WTC11 (cell line): Measurements from ENCODE around the gene MUC3A. TPM values are rescaled to one million over a fixed set of nuclear protein-coding genes. Genes with fewer than 3 reads are reported as not detected.
"Not testable (repeated sequence)": the region's sequence is repeated elsewhere in the genome, so short reads cannot be mapped to it uniquely, and the experiment has no call there.

Experiments
- ATAC-seq: fragments of 200-7000 bp; cut with Tn5 transposase; 2 replicates; pipeline ENCODE4 v1.10.0; 2021; ENCODE audit warnings: mild to moderate bottlenecking, moderate library complexity
- CTCF ChIA-PET: fragments of 300-600 bp; sonication (Branson Sonifier 250); formaldehyde crosslinking; loops from one replicate; lab custom pipeline; 2021; ENCODE audit warnings: antibody characterized with exemption; lab: Charles Lee
- POLR2A ChIA-PET: fragments of 350-600 bp; sonication (Branson Sonifier 250); formaldehyde crosslinking; loops from one replicate; lab custom pipeline; 2021; ENCODE audit warnings: antibody characterized with exemption; lab: Charles Lee
- DNase-seq: peaks from one replicate; pipeline ENCODE4 v3.0.0; 2021; ENCODE audit warnings: low spot score
- H3K27ac Mint-ChIP-seq: 2 replicates; pipeline ENCODE4 v1.8.0; 2021; ENCODE audit warnings: mixed read lengths
- H3K27me3 Mint-ChIP-seq: 2 replicates; pipeline ENCODE4 v1.8.0; 2021; ENCODE audit warnings: low read depth, mild to moderate bottlenecking, moderate library complexity, mixed read lengths
- H3K36me3 Mint-ChIP-seq: 2 replicates; pipeline ENCODE4 v1.8.0; 2021; ENCODE audit warnings: mixed read lengths
- H3K4me1 Mint-ChIP-seq: 2 replicates; pipeline ENCODE4 v1.8.0; 2022; ENCODE audit warnings: mixed read lengths
- H3K4me3 Mint-ChIP-seq: 2 replicates; pipeline ENCODE4 v1.8.0; 2021; ENCODE audit warnings: mild to moderate bottlenecking, moderate library complexity, mixed read lengths
- H3K9me3 Mint-ChIP-seq: 2 replicates; pipeline ENCODE4 v1.8.0; 2021; ENCODE audit warnings: mixed read lengths
- ERG ChIP-seq: fragments of 250-450 bp; sonication (Bioruptor Pico); IDR thresholded peaks from 2 replicates; pipeline ENCODE4 v1.8.0; 2021; ENCODE audit warnings: mild to moderate bottlenecking
- NR1H2 ChIP-seq: sonication (generic); formaldehyde crosslinking; IDR thresholded peaks from 2 replicates; pipeline ENCODE4 v1.9.0; 2021; ENCODE audit warnings: mild to moderate bottlenecking, moderate library complexity, missing genetic modification reagents
- TEAD4 ChIP-seq: sonication (generic); formaldehyde crosslinking; IDR thresholded peaks from 2 replicates; pipeline ENCODE4 v1.8.0; 2022; ENCODE audit warnings: mild to moderate bottlenecking, missing genetic modification reagents
- total RNA-seq: library from RNA; stranded (reverse); gene quantifications from 3 replicates; pipeline ENCODE4 v1.2.3, GENCODE V29; 2021

MUC3A gene
- total RNA-seq, 1 experiment from 2014 or later = 50.6 TPM

DNA sequence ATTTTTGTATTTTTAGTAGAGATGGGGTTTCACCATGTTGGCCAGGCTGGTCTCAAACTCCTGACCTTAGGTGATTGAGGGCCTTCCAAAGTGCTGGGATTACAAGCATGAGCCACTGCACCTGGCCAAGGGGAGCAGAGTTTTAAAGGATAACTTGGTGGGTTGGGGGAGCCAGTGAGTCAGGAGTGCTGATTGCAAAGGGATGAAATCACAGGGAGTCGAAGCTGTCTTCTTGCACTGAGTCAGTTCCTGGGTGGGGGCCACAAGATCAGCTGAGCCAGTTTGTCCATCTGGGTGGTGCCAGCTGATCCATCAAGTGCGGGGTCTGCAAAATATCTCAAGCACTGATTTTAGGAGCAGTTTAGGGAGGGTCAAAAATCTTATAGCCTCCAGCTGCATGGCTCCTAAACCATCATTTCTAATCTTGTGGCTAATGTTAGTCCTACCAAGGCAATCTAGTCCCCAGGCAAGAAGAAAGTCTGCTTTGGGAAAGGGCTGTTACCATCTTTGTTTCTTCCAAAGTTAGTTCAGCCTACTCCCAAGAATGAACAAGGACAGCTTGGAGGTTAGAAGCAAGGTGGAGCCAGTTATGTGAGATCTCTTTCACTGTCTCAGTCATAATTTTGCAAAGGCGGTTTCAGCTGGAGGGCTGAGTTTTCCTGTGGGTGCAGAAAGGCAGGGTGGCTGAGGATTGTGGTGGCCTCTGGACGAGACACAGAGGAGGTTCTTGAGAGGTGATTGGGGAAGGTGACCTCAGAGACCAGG is 35.9 kb downstream of the MUC3A start:
- DNase-seq, H3K4me3 Mint-ChIP-seq, H3K27ac Mint-ChIP-seq, H3K36me3 Mint-ChIP-seq, POLR2A ChIA-PET, H3K9me3 Mint-ChIP-seq, H3K27me3 Mint-ChIP-seq, H3K4me1 Mint-ChIP-seq, ATAC-seq: not testable (repeated sequence)
- CTCF ChIA-PET = interaction anchor here (2.6 kb wide), 1 partner anchor 19 kb away, joined by 11 read pairs; no protein-coding TSS in a partner anchor

DNA sequence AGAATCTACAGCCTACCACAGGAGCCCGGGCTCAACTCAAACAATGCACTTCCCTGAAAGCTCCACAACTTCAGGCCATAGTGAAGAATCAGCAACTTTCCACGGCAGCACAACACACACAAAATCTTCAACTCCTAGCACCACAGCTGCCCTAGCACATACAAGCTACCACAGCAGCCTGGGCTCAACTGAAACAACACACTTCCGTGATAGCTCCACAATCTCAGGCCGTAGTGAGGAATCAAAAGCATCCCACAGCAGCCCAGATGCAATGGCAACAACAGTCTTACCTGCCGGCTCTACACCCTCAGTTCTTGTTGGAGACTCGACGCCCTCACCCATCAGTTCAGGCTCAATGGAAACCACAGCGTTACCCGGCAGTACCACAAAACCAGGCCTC is 42.3 kb downstream of the MUC3A start:
- no peaks in the 10 kb centered on the region for H3K4me1 Mint-ChIP-seq
- CTCF ChIA-PET = interaction anchor here (0.8 to 1.7 kb wide), 2 partner anchors 26 to 86 kb away, joined by 4 to 6 read pairs; no protein-coding TSS in a partner anchor
- H3K9me3 Mint-ChIP-seq = peaks cover 5% of the 10 kb centered on the region
- no peaks in the 10 kb centered on the region for H3K27me3 Mint-ChIP-seq
- no peak overlapping the region for H3K27ac Mint-ChIP-seq
- DNase-seq (no peak), ATAC-seq (no peak)
- H3K36me3 Mint-ChIP-seq = no peaks in the 10 kb centered on the region
- no peak for TF ChIP-seq NR1H2 (CRISPR knock-in tag)
- no peak for TF ChIP-seq ERG
- TF ChIP-seq TEAD4 (CRISPR knock-in tag) = no peak
- POLR2A ChIA-PET = no interaction called here
- H3K4me3 Mint-ChIP-seq = no peak overlapping the region

GRCh38 chr7:100992280-100992679 is 42.9 kb downstream of the MUC3A start:
- POLR2A ChIA-PET = interaction anchor here (0.6 kb wide), 1 partner anchor 30 kb away, joined by 6 read pairs; no protein-coding TSS in a partner anchor
- DNase-seq, H3K27ac Mint-ChIP-seq, ATAC-seq, H3K4me1 Mint-ChIP-seq, H3K36me3 Mint-ChIP-seq, H3K27me3 Mint-ChIP-seq, H3K9me3 Mint-ChIP-seq, H3K4me3 Mint-ChIP-seq: not testable (repeated sequence)
- CTCF ChIA-PET = interaction anchor here (1.7 kb wide), 1 partner anchor 26 kb away, joined by 6 read pairs; no protein-coding TSS in a partner anchor

- H3K27ac Mint-ChIP-seq, CTCF ChIA-PET, H3K4me3 Mint-ChIP-seq, POLR2A ChIA-PET, H3K36me3 Mint-ChIP-seq, H3K4me1 Mint-ChIP-seq, ATAC-seq, DNase-seq, H3K9me3 Mint-ChIP-seq, H3K27me3 Mint-ChIP-seq: not testable (repeated sequence)
Measured at GRCh38 chr7:100994671-100995070, 45.3 kb downstream of the MUC3A start.

DNA sequence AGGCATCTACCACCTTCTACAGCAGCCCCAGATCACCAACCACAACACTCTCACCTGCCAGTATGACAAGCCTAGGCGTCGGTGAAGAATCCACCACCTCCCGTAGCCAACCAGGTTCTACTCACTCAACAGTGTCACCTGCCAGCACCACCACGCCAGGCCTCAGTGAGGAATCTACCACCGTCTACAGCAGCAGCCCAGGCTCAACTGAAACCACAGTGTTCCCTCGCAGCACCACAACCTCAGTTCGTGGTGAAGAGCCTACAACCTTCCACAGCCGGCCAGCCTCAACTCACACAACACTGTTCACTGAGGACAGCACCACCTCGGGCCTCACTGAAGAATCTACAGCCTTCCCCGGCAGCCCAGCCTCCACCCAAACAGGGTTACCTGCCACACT is 49.2 kb downstream of the MUC3A start:
- H3K4me3 Mint-ChIP-seq, DNase-seq, CTCF ChIA-PET, H3K36me3 Mint-ChIP-seq, H3K27me3 Mint-ChIP-seq, ATAC-seq, POLR2A ChIA-PET, H3K4me1 Mint-ChIP-seq, H3K27ac Mint-ChIP-seq: not testable (repeated sequence)
- peaks cover 18% of the 10 kb centered on the region for H3K9me3 Mint-ChIP-seq

DNA sequence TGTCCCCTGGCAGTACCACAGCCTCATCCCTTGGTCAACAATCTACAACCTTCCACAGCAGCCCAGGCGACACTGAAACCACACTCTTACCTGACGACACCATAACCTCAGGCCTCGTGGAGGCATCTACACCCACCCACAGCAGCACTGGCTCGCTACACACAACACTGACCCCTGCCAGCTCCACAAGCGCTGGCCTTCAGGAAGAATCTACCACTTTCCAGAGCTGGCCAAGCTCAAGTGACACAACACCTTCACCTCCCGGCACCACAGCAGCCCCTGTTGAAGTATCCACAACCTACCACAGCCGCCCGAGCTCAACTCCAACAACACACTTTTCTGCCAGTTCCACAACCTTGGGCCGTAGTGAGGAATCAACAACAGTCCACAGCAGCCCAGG is 50.0 kb downstream of the MUC3A start:
- H3K27me3 Mint-ChIP-seq, DNase-seq, H3K36me3 Mint-ChIP-seq, H3K4me3 Mint-ChIP-seq, CTCF ChIA-PET, H3K4me1 Mint-ChIP-seq, H3K27ac Mint-ChIP-seq, ATAC-seq, POLR2A ChIA-PET: not testable (repeated sequence)
- H3K9me3 Mint-ChIP-seq = peaks cover 18% of the 10 kb centered on the region

- DNase-seq, H3K27ac Mint-ChIP-seq, H3K36me3 Mint-ChIP-seq, POLR2A ChIA-PET, ATAC-seq, CTCF ChIA-PET, H3K4me1 Mint-ChIP-seq, H3K4me3 Mint-ChIP-seq, H3K27me3 Mint-ChIP-seq: not testable (repeated sequence)
- peaks cover 18% of the 10 kb centered on the region for H3K9me3 Mint-ChIP-seq
Measured at GRCh38 chr7:101000025-101000424, 50.7 kb downstream of the MUC3A start.

DNA sequence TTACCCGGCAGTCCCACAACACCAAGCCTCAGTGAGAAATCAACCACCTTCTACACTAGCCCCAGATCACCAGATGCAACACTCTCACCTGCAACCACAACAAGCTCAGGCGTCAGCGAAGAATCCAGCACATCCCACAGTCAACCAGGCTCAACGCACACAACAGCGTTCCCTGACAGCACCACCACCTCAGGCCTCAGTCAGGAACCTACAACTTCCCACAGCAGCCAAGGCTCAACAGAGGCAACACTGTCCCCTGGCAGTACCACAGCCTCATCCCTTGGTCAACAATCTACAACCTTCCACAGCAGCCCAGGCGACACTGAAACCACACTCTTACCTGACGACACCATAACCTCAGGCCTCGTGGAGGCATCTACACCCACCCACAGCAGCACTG is 53.0 kb downstream of the MUC3A start:
- POLR2A ChIA-PET, H3K36me3 Mint-ChIP-seq, ATAC-seq, DNase-seq, H3K27ac Mint-ChIP-seq, CTCF ChIA-PET, H3K27me3 Mint-ChIP-seq, H3K4me3 Mint-ChIP-seq, H3K4me1 Mint-ChIP-seq: not testable (repeated sequence)
- H3K9me3 Mint-ChIP-seq = peaks cover 15% of the 10 kb centered on the region

- POLR2A ChIA-PET, DNase-seq, ATAC-seq, H3K36me3 Mint-ChIP-seq, H3K27ac Mint-ChIP-seq, H3K4me3 Mint-ChIP-seq, H3K27me3 Mint-ChIP-seq, H3K4me1 Mint-ChIP-seq: not testable (repeated sequence)
- H3K9me3 Mint-ChIP-seq = peaks cover 11% of the 10 kb centered on the region
- CTCF ChIA-PET = interaction anchor here (1.3 kb wide), 1 partner anchor 56 kb away, joined by 4 read pairs; no protein-coding TSS in a partner anchor
Measured at GRCh38 chr7:101007361-101007760, 58.0 kb downstream of the MUC3A start.
